ENCODE results near the gene TFIP11.

DNA sequence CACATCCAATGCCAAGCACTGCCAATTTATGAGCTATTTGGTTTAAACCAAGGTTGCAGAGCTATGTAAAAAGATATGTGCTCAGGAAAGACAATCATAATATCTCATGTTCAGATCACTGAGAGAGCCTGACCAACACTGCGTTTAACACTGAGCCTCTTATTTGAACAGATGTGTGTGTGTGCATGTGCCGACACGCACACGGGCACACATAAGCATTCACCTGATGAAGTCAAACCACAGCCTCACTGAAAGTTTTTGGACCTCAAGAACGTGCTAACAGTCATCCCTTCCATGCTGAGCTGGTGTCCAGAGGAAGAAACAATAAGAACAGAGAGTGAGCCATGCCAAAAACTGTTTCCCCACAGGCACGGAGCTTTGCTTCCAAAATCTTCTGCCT lies 52.1 kb downstream of the TFIP11 start:
- TF ChIP-seq, protein P1, sequence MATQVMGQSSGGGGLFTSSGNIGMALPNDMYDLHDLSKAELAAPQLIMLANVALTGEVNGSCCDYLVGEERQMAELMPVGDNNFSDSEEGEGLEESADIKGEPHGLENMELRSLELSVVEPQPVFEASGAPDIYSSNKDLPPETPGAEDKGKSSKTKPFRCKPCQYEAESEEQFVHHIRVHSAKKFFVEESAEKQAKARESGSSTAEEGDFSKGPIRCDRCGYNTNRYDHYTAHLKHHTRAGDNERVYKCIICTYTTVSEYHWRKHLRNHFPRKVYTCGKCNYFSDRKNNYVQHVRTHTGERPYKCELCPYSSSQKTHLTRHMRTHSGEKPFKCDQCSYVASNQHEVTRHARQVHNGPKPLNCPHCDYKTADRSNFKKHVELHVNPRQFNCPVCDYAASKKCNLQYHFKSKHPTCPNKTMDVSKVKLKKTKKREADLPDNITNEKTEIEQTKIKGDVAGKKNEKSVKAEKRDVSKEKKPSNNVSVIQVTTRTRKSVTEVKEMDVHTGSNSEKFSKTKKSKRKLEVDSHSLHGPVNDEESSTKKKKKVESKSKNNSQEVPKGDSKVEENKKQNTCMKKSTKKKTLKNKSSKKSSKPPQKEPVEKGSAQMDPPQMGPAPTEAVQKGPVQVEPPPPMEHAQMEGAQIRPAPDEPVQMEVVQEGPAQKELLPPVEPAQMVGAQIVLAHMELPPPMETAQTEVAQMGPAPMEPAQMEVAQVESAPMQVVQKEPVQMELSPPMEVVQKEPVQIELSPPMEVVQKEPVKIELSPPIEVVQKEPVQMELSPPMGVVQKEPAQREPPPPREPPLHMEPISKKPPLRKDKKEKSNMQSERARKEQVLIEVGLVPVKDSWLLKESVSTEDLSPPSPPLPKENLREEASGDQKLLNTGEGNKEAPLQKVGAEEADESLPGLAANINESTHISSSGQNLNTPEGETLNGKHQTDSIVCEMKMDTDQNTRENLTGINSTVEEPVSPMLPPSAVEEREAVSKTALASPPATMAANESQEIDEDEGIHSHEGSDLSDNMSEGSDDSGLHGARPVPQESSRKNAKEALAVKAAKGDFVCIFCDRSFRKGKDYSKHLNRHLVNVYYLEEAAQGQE (IDR thresholded peaks at IDR 0.05; ENCODE audit: insufficient read depth in 1 of 2, low read depth in 2 of 2, low read length in 2 of 2): no peak
- TF ChIP-seq POLR2AphosphoS5 (IDR thresholded peaks at IDR 0.05; ENCODE audit: low read depth, low read length): no peak

Data from PFSK-1 (cell line).